Tibial artery (tissue), 4 donors: ENCODE results near the gene CEP57L1.

Experiments
- DNase-seq, 2 donors: peaks; one replicate each; pipeline ENCODE4 v3.0.0-alpha.2; 2019
- H3K27ac ChIP-seq, 2 donors: fragments of 200-600 bp; sonication (generic) in 1 of 2; 1 replicate in 1 of 2; 2 replicates in 1 of 2; pipeline ENCODE4 v1.5.1; 2018 to 2019; ENCODE audit warnings: mild to moderate bottlenecking in 1 of 2
- H3K27me3 ChIP-seq, 2 donors: fragments of 200-600 bp; sonication (generic) in 1 of 2; one replicate each; pipeline versions ENCODE4 v1.5.1 to v1.6.0; 2016 to 2019
- H3K36me3 ChIP-seq, 3 donors: fragments of 200-600 bp; sonication (generic) in 2 of 3; one replicate each; pipeline ENCODE4 v1.5.1; 2016 to 2019; ENCODE audit warnings: mild to moderate bottlenecking in 2 of 3
- H3K4me1 ChIP-seq, 4 donors: fragments of 200-600 bp; sonication (generic) in 2 of 4; 1 replicate in 3 of 4; 2 replicates in 1 of 4; pipeline ENCODE4 v1.5.1; 2016 to 2019
- H3K4me3 ChIP-seq, 2 donors: fragments of 200-600 bp; sonication (generic) in 1 of 2; 1 replicate in 1 of 2; 2 replicates in 1 of 2; pipeline ENCODE4 v1.5.1; 2018 to 2019; ENCODE audit warnings: mild to moderate bottlenecking in 2 of 2
- H3K9me3 ChIP-seq, 3 donors: fragments of 200-600 bp; sonication (generic) in 1 of 3; one replicate each; pipeline ENCODE4 v1.5.1; 2016 to 2019
- intact Hi-C: fragments of 100-400 bp; cut with DNase I; formaldehyde crosslinking; loops from one replicate; pipeline ENCODE4 v1.15.0; 2023; ENCODE audit warnings: low total_unique reads
- TF ChIP-seq, protein P1 (sequence below), 2 experiments: fragments of 200-600 bp in 1 of 2; fragments of 450-650 bp in 1 of 2; IDR thresholded peaks; one replicate each; pipeline ENCODE4 v1.5.1; 2017 to 2019; ENCODE audit warnings: antibody characterized with exemption in 2 of 2, mild to moderate bottlenecking in 1 of 2, moderate library complexity in 1 of 2

The CEP57L1 gene

GRCh38 chr6:109092074-109092473 is 3.2 kb upstream of the CEP57L1 start:
- Histone ChIP-seq H3K27me3 (no peaks in the 10 kb centered on the region), H3K36me3 (no peaks in the 10 kb centered on the region), H3K4me3 (peak overlapping the region; percentile 64 to 74), H3K27ac (no peak overlapping the region), H3K9me3 (no peaks in the 10 kb centered on the region), H3K4me1 (peaks cover 0 to 68% (median 38%) of the 10 kb centered on the region in 4 donors)
- intact Hi-C loops: loop anchor here (10.0 kb wide), 1 partner anchor 293 kb away; the partner anchor contains the start of gene CD164
- DNase-seq: no peak
- TF ChIP-seq, protein P1, sequence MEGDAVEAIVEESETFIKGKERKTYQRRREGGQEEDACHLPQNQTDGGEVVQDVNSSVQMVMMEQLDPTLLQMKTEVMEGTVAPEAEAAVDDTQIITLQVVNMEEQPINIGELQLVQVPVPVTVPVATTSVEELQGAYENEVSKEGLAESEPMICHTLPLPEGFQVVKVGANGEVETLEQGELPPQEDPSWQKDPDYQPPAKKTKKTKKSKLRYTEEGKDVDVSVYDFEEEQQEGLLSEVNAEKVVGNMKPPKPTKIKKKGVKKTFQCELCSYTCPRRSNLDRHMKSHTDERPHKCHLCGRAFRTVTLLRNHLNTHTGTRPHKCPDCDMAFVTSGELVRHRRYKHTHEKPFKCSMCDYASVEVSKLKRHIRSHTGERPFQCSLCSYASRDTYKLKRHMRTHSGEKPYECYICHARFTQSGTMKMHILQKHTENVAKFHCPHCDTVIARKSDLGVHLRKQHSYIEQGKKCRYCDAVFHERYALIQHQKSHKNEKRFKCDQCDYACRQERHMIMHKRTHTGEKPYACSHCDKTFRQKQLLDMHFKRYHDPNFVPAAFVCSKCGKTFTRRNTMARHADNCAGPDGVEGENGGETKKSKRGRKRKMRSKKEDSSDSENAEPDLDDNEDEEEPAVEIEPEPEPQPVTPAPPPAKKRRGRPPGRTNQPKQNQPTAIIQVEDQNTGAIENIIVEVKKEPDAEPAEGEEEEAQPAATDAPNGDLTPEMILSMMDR (IDR thresholded peaks at IDR 0.05): no peak

DNA sequence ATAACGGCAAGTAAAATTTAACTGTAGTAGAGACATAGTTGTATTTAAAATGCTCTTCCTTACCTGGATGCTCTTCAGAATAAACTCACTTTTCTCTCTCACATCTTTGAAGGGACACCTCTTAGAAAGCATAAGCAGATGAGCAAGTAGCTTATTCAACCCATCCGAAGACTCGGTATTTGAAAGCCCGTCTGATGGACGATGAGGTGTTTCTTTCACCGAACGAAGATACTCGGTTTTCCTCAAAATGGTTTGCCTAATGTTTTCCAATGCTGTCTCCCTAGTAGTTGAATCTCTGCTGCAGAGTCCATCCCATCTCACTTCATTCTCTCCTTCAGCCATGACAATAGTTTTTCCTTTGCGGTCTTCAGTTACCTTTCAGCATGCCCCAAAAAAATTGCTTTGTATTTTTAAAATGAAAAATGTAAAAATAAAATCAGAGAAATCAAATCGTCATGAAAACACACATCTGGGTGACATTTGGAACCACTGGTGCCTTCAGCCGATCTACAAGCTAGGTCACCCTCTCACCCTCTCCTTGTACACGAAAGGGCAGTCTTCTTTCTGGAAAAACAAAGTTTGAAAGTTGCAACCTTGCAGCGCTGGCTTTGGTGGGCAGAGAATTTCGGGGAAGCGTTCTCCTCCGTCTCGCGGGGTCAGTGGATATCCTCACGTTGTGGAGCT is 1.4 kb upstream of the CEP57L1 start:
- intact Hi-C loops: loop anchor here (10.0 kb wide), 1 partner anchor 291 kb away; the partner anchor contains the start of gene CD164
- peaks cover 0 to 50% (median 32%) of the 10 kb centered on the region in 4 donors for H3K4me1 ChIP-seq

GRCh38 chr6:109094416-109095035 is 781 bp upstream of the CEP57L1 start, which contains the start of gene SESN1:
TSS of gene SESN1 (minus strand) at chr6:109094846. CDS start at chr6:109094073, 773 bp downstream.
- Histone ChIP-seq H3K4me3 (peak within 1 kb of the TSS; percentile 64 to 74), H3K27ac (peak within 1 kb of the TSS; percentile 96 to 97), H3K27me3 (no peaks in the 10 kb centered on the region), H3K4me1 (peaks cover 0 to 43% (median 30%) of the 10 kb centered on the region in 4 donors), H3K9me3 (no peaks in the 10 kb centered on the region), H3K36me3 (no peaks in the 10 kb centered on the region)
- intact Hi-C loops: loop anchor here (10.0 kb wide), 1 partner anchor 290 kb away; the partner anchor contains the start of gene CD164
- TF ChIP-seq, protein P1 (IDR thresholded peaks at IDR 0.05): no peak
- peak; percentile 95 to 96 for DNase-seq

More for the DNA sequence above, 1.4 kb upstream of the CEP57L1 start:
- TF ChIP-seq, protein P1 (IDR thresholded peaks at IDR 0.05): no peak
- DNase-seq: no peak
- H3K27me3 ChIP-seq: no peaks in the 10 kb centered on the region
- peak overlapping the region; percentile 64 to 74 for H3K4me3 ChIP-seq
- H3K9me3 ChIP-seq: no peaks in the 10 kb centered on the region
- peak overlapping the region; percentile 96 to 97 for H3K27ac ChIP-seq
- H3K36me3 ChIP-seq: no peaks in the 10 kb centered on the region

- no peak for DNase-seq
- Histone ChIP-seq H3K4me1 (peaks cover 0 to 31% (median 20%) of the 10 kb centered on the region in 4 donors), H3K36me3 (no peaks in the 10 kb centered on the region), H3K27ac (peak overlapping the region; percentile 96 to 97), H3K4me3 (peak overlapping the region; percentile 64 to 74), H3K27me3 (no peaks in the 10 kb centered on the region), H3K9me3 (no peaks in the 10 kb centered on the region)
- intact Hi-C loops: loop anchor here (10.0 kb wide), 1 partner anchor 289 kb away; the partner anchor contains the start of gene CD164
- TF ChIP-seq, protein P1 (IDR thresholded peaks at IDR 0.05): no peak
Measured at GRCh38 chr6:109095835-109096084, 453 bp downstream of the CEP57L1 start.

DNA sequence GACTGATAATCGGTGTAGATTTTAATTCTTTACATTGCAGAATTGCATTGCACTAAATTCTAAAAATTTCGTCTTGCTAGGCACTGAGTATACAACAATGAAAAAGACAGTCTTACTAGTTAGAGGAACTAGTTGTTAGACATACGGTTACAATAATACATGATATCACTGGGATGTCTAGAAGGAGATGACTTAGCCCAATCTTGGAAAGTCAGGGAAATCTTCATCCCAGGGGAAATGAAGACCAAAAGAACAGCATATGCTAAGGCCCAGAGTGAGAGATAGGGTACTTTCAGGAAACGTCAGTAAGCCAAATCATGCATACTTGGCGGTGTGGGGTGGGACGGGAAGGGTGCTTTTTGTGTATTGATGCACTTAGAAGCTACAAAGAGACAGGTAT is 901 bp downstream of the CEP57L1 start:
- TF ChIP-seq, protein P1 (IDR thresholded peaks at IDR 0.05): no peak
- Histone ChIP-seq H3K4me1 (peaks cover 0 to 27% (median 19%) of the 10 kb centered on the region in 4 donors), H3K36me3 (no peaks in the 10 kb centered on the region), H3K27me3 (no peaks in the 10 kb centered on the region), H3K27ac (peak overlapping the region; percentile 96 to 97), H3K9me3 (no peaks in the 10 kb centered on the region), H3K4me3 (peak overlapping the region; percentile 64 to 74)
- DNase-seq: no peak
- intact Hi-C loops: loop anchor here (10.0 kb wide), 1 partner anchor 289 kb away; the partner anchor contains the start of gene CD164
